ENCODE measurements around the gene TMED10. TPM values are rescaled to one million over a fixed set of nuclear protein-coding genes. Genes with fewer than 3 reads are reported as not detected.

The TMED10 gene
- total RNA-seq, 6 experiments from 2014 or later, result 370 to 494 (median 430) TPM

DNA sequence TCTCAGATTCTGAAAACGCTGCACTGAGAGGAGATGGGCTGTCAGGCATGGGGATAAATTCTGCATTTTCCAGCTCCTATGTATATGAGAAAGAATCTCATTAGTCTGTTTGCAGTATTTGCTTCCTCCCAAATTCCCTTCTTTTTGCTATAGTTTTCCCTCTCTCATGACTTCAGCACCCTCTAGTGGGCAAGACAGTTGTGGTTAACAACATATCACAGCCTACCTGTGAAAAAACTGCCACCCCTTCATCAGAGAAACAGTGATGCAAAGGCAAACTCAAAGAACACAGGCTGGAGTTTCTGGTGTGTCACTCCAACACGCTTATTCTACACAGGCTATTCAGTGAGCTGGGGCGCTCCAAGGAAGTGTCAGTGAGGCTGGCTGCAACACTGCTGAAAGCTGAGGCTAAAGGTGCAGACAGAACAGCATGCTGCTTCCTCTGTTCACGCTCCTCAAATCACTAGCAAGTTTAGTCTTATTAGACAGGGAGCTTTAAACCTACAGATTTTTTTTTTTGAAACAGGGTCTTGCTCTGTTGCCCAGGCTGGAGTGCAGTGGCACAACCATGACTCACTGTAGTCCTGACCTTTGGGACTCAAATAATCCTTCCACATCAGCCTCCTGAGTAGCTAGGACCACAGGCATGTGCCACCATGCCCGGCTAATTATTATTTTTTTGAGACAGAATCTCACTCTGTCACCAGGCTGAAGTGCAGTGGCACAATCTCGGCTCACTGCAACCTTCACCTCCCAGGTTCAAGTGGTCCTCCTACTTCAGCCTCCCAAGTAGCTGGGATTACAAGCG is 87.6 kb downstream of the TMED10 start:
- H3K4me3 Mint-ChIP-seq, result no peak overlapping the region
- DNase-seq, result peak; percentile 52
- peaks cover 11% of the 10 kb centered on the region for H3K36me3 Mint-ChIP-seq (ENCODE audit: low read depth)
- H3K27ac Mint-ChIP-seq, result no peak overlapping the region
- H3K4me1 Mint-ChIP-seq (ENCODE audit: low read depth), result peaks cover 18% of the 10 kb centered on the region
- H3K9me3 Mint-ChIP-seq, result no peaks in the 10 kb centered on the region
- no peaks in the 10 kb centered on the region for H3K27me3 Mint-ChIP-seq (ENCODE audit: insufficient read depth)
- TF ChIP-seq, protein P1, sequence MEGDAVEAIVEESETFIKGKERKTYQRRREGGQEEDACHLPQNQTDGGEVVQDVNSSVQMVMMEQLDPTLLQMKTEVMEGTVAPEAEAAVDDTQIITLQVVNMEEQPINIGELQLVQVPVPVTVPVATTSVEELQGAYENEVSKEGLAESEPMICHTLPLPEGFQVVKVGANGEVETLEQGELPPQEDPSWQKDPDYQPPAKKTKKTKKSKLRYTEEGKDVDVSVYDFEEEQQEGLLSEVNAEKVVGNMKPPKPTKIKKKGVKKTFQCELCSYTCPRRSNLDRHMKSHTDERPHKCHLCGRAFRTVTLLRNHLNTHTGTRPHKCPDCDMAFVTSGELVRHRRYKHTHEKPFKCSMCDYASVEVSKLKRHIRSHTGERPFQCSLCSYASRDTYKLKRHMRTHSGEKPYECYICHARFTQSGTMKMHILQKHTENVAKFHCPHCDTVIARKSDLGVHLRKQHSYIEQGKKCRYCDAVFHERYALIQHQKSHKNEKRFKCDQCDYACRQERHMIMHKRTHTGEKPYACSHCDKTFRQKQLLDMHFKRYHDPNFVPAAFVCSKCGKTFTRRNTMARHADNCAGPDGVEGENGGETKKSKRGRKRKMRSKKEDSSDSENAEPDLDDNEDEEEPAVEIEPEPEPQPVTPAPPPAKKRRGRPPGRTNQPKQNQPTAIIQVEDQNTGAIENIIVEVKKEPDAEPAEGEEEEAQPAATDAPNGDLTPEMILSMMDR (IDR thresholded peaks at IDR 0.05), result peak; percentile 91

DNA sequence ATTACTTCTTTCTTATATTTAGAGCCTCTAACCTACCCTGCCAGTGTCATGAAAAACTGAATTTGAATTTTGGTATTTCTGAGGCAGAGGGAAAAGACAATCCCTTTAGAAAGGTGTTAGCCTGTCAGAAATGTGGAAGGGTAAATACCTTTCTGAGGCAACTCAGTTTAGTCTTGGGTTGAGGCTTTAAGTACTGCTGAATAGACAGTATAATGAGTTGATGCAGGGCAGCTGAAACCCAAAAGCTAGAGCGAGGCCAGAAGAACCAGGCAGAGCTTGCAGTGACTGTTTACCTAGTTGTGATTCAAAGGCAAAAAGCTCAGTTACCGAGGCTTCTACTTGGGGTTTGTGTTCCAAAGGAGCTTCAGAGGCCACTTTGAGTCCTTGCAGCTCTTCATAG is 88.3 kb downstream of the TMED10 start:
- no peak overlapping the region for H3K27ac Mint-ChIP-seq
- H3K36me3 Mint-ChIP-seq (ENCODE audit: low read depth), result peaks cover 15% of the 10 kb centered on the region

DNA sequence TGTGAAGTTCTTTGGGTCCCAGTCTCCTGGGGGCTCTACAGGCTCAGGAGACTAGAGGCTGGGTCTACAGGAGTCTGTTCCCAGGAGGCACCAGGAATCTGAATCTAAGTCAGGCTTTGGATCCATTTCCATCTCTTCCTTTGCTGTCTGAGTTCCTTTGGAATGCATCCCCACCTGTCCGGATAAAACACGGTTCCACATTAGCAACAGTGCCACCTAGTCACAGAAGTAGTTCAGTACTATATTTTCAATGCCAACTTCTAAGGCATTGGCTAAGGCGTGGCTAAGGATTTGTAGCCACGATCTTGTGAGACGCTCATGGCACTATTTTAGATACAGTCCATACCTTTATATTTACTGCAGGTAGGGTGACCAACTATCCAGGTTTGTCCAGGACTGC is 91.9 kb downstream of the TMED10 start:
- DNase-seq, result no peak
- peaks cover 16% of the 10 kb centered on the region for H3K36me3 Mint-ChIP-seq (ENCODE audit: low read depth)

More for the DNA sequence above, 88.3 kb downstream of the TMED10 start:
- Mint-ChIP-seq H3K4me3 (no peak overlapping the region), H3K27me3 (ENCODE audit: insufficient read depth) (no peaks in the 10 kb centered on the region), H3K4me1 (ENCODE audit: low read depth) (peaks cover 18% of the 10 kb centered on the region), H3K9me3 (no peaks in the 10 kb centered on the region)
- TF ChIP-seq, protein P1 (IDR thresholded peaks at IDR 0.05), result no peak
- DNase-seq, result no peak

DNA sequence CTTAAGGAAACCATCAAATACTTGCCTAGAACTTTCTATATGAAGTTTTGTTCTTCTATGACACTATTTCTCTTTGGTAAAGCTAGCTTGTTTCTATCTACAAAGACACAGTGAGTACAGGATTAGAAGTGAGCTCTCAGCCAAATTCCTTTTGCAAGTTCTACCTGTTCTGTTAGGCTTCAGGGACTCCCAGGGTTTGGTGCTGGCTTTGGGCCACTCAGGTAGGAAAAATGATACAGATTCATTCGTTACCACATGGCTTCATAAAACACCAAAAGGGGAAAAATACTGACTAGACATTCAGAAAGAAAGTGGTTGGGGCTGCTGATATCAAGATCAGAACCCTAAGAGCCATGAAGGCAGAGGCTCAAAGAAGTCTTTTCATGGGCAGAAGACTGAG is 93.1 kb downstream of the TMED10 start:
- H3K9me3 Mint-ChIP-seq, result no peaks in the 10 kb centered on the region
- no peak overlapping the region for H3K4me3 Mint-ChIP-seq
- TF ChIP-seq, protein P1 (IDR thresholded peaks at IDR 0.05), result no peak
- H3K4me1 Mint-ChIP-seq (ENCODE audit: low read depth), result no peaks in the 10 kb centered on the region
- no peaks in the 10 kb centered on the region for H3K27me3 Mint-ChIP-seq (ENCODE audit: insufficient read depth)
- peaks cover 16% of the 10 kb centered on the region for H3K36me3 Mint-ChIP-seq (ENCODE audit: low read depth)
- no peak for DNase-seq
- no peak overlapping the region for H3K27ac Mint-ChIP-seq

More for the DNA sequence above, 91.9 kb downstream of the TMED10 start:
- Mint-ChIP-seq H3K27me3 (ENCODE audit: insufficient read depth) (no peaks in the 10 kb centered on the region), H3K4me3 (no peak overlapping the region), H3K4me1 (ENCODE audit: low read depth) (0 out of 2 replicates have a peak, but pooled peaks cover 4% of the 10 kb centered on the region), H3K9me3 (no peaks in the 10 kb centered on the region), H3K27ac (no peak overlapping the region)
- TF ChIP-seq, protein P1 (IDR thresholded peaks at IDR 0.05), result peak; percentile 43

DNA sequence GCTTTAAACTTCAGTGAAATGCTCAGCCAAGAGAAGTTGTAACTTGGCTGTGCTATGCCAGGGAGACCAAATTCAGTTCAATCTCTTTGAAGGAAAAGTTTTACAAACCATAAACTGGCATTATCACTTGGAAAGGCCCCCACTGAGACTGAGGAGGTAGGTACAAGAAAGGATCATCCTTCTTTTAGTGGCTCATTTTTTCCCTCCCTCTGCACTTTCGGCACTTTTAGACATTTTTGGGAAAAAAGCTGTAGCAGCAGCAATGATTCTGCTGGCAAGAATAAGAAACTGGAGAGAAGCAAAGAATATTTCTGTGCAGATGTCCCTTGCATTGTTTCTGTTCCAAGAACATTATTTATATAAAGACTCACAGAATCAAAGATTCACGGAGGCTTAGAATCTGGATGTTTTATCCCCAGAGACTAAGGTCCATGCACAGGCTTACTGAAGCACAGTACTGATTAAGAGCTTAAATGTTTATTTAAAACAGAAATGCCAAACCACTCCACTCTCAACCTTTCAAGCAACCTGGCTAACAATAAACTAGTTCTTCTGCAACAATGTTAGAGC is 94.7 kb downstream of the TMED10 start:
- H3K4me1 Mint-ChIP-seq (ENCODE audit: low read depth), result no peaks in the 10 kb centered on the region
- no peak for DNase-seq
- H3K27me3 Mint-ChIP-seq (ENCODE audit: insufficient read depth), result no peaks in the 10 kb centered on the region
- H3K9me3 Mint-ChIP-seq, result no peaks in the 10 kb centered on the region
- no peak overlapping the region for H3K27ac Mint-ChIP-seq
- H3K36me3 Mint-ChIP-seq (ENCODE audit: low read depth), result peaks cover 12% of the 10 kb centered on the region
- H3K4me3 Mint-ChIP-seq, result no peak overlapping the region
- TF ChIP-seq, protein P1 (IDR thresholded peaks at IDR 0.05), result no peak

Other genes with a start within 250 kb of the TMED10 start
- gene PGF, start 221.0 kb downstream of the TMED10 start, total RNA-seq (2021; fragmentation: NEBNext Ultra II Directional; extraction: Animal tissue kit (Norgen Biotek cat#: 25700)), result 1 to 10 TPM in 4 of 6 experiments, under 1 TPM in 2; 0.87 to 2.9 (median 2.7) TPM
- 10 to 100 TPM; 55.5 to 66.1 (median 59.0) TPM for gene EIF2B2, start 173.7 kb downstream of the TMED10 start, total RNA-seq (2021; fragmentation: NEBNext Ultra II Directional; extraction: Animal tissue kit (Norgen Biotek cat#: 25700))
- 10 to 100 TPM in 1 of 6 experiments, 1 to 10 TPM in 5; 5.4 to 11.6 (median 7.6) TPM for gene MLH3, start 125.1 kb downstream of the TMED10 start, total RNA-seq (2021; fragmentation: NEBNext Ultra II Directional; extraction: Animal tissue kit (Norgen Biotek cat#: 25700))
- gene ACYP1, start 112.6 kb downstream of the TMED10 start, total RNA-seq (2021; fragmentation: NEBNext Ultra II Directional; extraction: Animal tissue kit (Norgen Biotek cat#: 25700)), result 10 to 100 TPM in 4 of 6 experiments, 1 to 10 TPM in 2; 5.9 to 14.9 (median 11.7) TPM
- 1 to 10 TPM in 3 of 6 experiments, under 1 TPM in 3; 0.43 to 1.4 (median 1.1) TPM for gene ZC2HC1C, start 107.0 kb downstream of the TMED10 start, total RNA-seq (2021; fragmentation: NEBNext Ultra II Directional; extraction: Animal tissue kit (Norgen Biotek cat#: 25700))
- 10 to 100 TPM; 67.6 to 79.4 (median 69.4) TPM for gene NEK9, start 49.6 kb downstream of the TMED10 start, total RNA-seq (2021; fragmentation: NEBNext Ultra II Directional; extraction: Animal tissue kit (Norgen Biotek cat#: 25700))
- 100 to 1,000 TPM; 118 to 368 (median 342) TPM for gene FOS, start 102.2 kb upstream of the TMED10 start, total RNA-seq (2021; fragmentation: NEBNext Ultra II Directional; extraction: Animal tissue kit (Norgen Biotek cat#: 25700))